CD14-positive monocyte (primary cell): ENCODE measurements around the gene ZNF780B. TPM values are rescaled to one million over a fixed set of nuclear protein-coding genes. Genes with fewer than 3 reads are reported as not detected.
"Not testable (repeated sequence)": the region's sequence is repeated elsewhere in the genome, so short reads cannot be mapped to it uniquely, and the experiment has no call there.

Experiments
- DNase-seq, 3 donors: peaks; one replicate each; pipeline ENCODE4 v3.0.0-alpha.2; 2011 to 2022
- H2AFZ ChIP-seq: 2 replicates; pipeline ENCODE4 v1.6.0; 2012; ENCODE audit warnings: mild to moderate bottlenecking, low read depth, low read length, inconsistent platforms; ENCODE audit not compliant: insufficient read depth, poor library complexity, severe bottlenecking
- H3K27ac ChIP-seq, 2 donors: 1 replicate in 1 of 2; 2 replicates in 1 of 2; pipeline ENCODE4 v1.5.1; 2012 to 2013; ENCODE audit warnings: low read length in 2 of 2, control low read depth in 1 of 2, inconsistent platforms in 1 of 2, low read depth in 1 of 2, mild to moderate bottlenecking in 1 of 2
- H3K27me3 ChIP-seq, 2 donors: one replicate each; pipeline versions ENCODE4 v1.6.0 to v1.6.1; 2011 to 2013; ENCODE audit warnings: low read length in 2 of 2; ENCODE audit not compliant: control insufficient read depth in 2 of 2, insufficient read depth in 2 of 2
- H3K36me3 ChIP-seq, 2 donors: replicated peaks in 1 of 2; 1 replicate in 1 of 2; 2 replicates in 1 of 2; pipeline versions ENCODE4 v1.5.1 to v1.6.1; 2012 to 2013; ENCODE audit warnings: low read length in 2 of 2, control low read depth in 1 of 2, inconsistent platforms in 1 of 2, mild to moderate bottlenecking in 1 of 2; ENCODE audit not compliant: insufficient read depth in 2 of 2, control insufficient read depth in 1 of 2
- H3K4me1 ChIP-seq, 2 donors: 1 replicate in 1 of 2; 2 replicates in 1 of 2; pipeline versions ENCODE4 v1.5.1 to v1.6.1; 2012 to 2013; ENCODE audit warnings: low read length in 2 of 2, control low read depth in 1 of 2, inconsistent platforms in 1 of 2, mild to moderate bottlenecking in 1 of 2, moderate library complexity in 1 of 2; ENCODE audit not compliant: insufficient read depth in 2 of 2, control insufficient read depth in 1 of 2
- H3K4me2 ChIP-seq: replicated peaks from 2 replicates; pipeline ENCODE3; 2012; ENCODE audit warnings: low read length, moderate library complexity, mild to moderate bottlenecking; ENCODE audit not compliant: poor library complexity, severe bottlenecking; ENCODE audit errors: extremely low read depth
- H3K4me3 ChIP-seq, 3 experiments: fragments of 200-600 bp in 1 of 3; sonication (generic) in 1 of 3; replicated peaks in 1 of 3; 1 replicate in 2 of 3; 2 replicates in 1 of 3; pipeline ENCODE4 v1.5.1; 2011 to 2013; ENCODE audit warnings: low read length in 3 of 3, mild to moderate bottlenecking in 3 of 3, control low read depth in 2 of 3, low read depth in 2 of 3, inconsistent platforms in 1 of 3, moderate library complexity in 1 of 3
- H3K79me2 ChIP-seq: 2 replicates; pipeline ENCODE4 v1.6.0; 2012; ENCODE audit warnings: mild to moderate bottlenecking, control low read depth, inconsistent platforms, low read length, moderate library complexity; ENCODE audit not compliant: insufficient read depth
- H3K9ac ChIP-seq: 2 replicates; pipeline ENCODE4 v1.6.0; 2017; ENCODE audit warnings: low read length, mild to moderate bottlenecking; ENCODE audit not compliant: insufficient read depth, poor library complexity, severe bottlenecking
- H3K9me3 ChIP-seq, 2 donors: replicated peaks in 1 of 2; 1 replicate in 1 of 2; 2 replicates in 1 of 2; pipeline versions ENCODE4 v1.5.1 to v1.6.1; 2012 to 2013; ENCODE audit warnings: low read length in 2 of 2, control low read depth in 1 of 2; ENCODE audit not compliant: control insufficient read depth in 1 of 2, insufficient read depth in 1 of 2
- H4K20me1 ChIP-seq: 2 replicates; pipeline ENCODE4 v1.6.0; 2012; ENCODE audit warnings: mild to moderate bottlenecking, low read length, control low read depth, moderate library complexity; ENCODE audit not compliant: insufficient read depth
- H3K27ac Mint-ChIP-seq, 7 donors: one replicate each; pipeline ENCODE4 v1.8.0; 2020; ENCODE audit warnings: mild to moderate bottlenecking in 7 of 7, mixed read lengths in 7 of 7, moderate library complexity in 6 of 7, inconsistent platforms in 2 of 7
- H3K27me3 Mint-ChIP-seq, 3 donors: one replicate each; pipeline ENCODE4 v1.8.0; 2021 to 2022; ENCODE audit warnings: low read depth in 3 of 3, mild to moderate bottlenecking in 3 of 3, mixed read lengths in 3 of 3, moderate library complexity in 3 of 3, inconsistent platforms in 1 of 3
- H3K36me3 Mint-ChIP-seq, 2 donors: one replicate each; pipeline ENCODE4 v1.8.0; 2020; ENCODE audit warnings: mixed read lengths in 2 of 2, inconsistent platforms in 1 of 2, mild to moderate bottlenecking in 1 of 2
- H3K4me1 Mint-ChIP-seq: one replicate; pipeline ENCODE4 v1.8.0; 2020; ENCODE audit warnings: mild to moderate bottlenecking, mixed read lengths
- H3K4me3 Mint-ChIP-seq, 2 donors: one replicate each; pipeline ENCODE4 v1.8.0; 2020; ENCODE audit warnings: mild to moderate bottlenecking in 2 of 2, mixed read lengths in 2 of 2, moderate library complexity in 1 of 2
- H3K9me3 Mint-ChIP-seq, 7 donors: one replicate each; pipeline ENCODE4 v1.8.0; 2020 to 2022; ENCODE audit warnings: mixed read lengths in 7 of 7, mild to moderate bottlenecking in 6 of 7, moderate library complexity in 6 of 7, inconsistent platforms in 2 of 7
- CTCF ChIP-seq: fragments of 200-600 bp; IDR thresholded peaks from one replicate; pipeline ENCODE4 v1.8.0; 2022; ENCODE audit warnings: antibody characterized with exemption, mild to moderate bottlenecking
- WGBS: methylation state at CpG from one replicate; pipeline ENCODE4 v1.1.5; 2013; ENCODE audit warnings: missing lambda C conversion rate; ENCODE audit not compliant: insufficient coverage; 5-methylcytosine and 5-hydroxymethylcytosine counted together
- intact Hi-C, 2 donors: fragments of 100-400 bp; cut with micrococcal nuclease; formaldehyde crosslinking; loops; one replicate each; pipeline versions ENCODE4 v1.15.0 to v1.15.1; 2023
- polyA plus RNA-seq, 3 donors: library from polyadenylated mRNA; depleted of rRNA in 1 of 3; unstranded in 2 of 3; stranded (reverse) in 1 of 3; fragments of 300-500 nt in 2 of 3; fragments of >200 nt in 1 of 3; fragmentation: Illumina TruSeq in 2 of 3; gene quantifications; 1 replicate in 2 of 3; 2 replicates in 1 of 3; pipeline ENCODE4 v1.2.3, GENCODE V29; 2012 to 2021

ZNF780B gene
- polyA plus RNA-seq, 3 donors = 2.0 to 3.3 (median 3.1) TPM

GRCh38 chr19:40054632-40055031 lies 1.4 kb downstream of the ZNF780B start:
- H4K20me1 ChIP-seq = no peaks in the 10 kb centered on the region
- H3K36me3 ChIP-seq = peaks cover 4 to 12% of the 10 kb centered on the region in 2 donors
- peaks cover 9 to 15% of the 10 kb centered on the region in 2 donors for H3K4me1 ChIP-seq
- peaks cover 0 to 13% of the 10 kb centered on the region in 2 donors for H3K27me3 ChIP-seq
- Mint-ChIP-seq H3K4me1 (peaks cover 33% of the 10 kb centered on the region), H3K4me3 (no peak overlapping the region), H3K36me3 (peaks cover 12 to 20% of the 10 kb centered on the region in 2 donors), H3K9me3 (peaks cover 15 to 29% (median 21%) of the 10 kb centered on the region in 7 donors), H3K27ac (no peak overlapping the region), H3K27me3 (peaks cover 3 to 14% (median 5%) of the 10 kb centered on the region in 3 donors)
- no peak for TF ChIP-seq CTCF
- H3K4me3 ChIP-seq = peak overlapping the region in 1 of 3 experiments; percentile 93
- H3K27ac ChIP-seq = no peak overlapping the region
- H2AFZ ChIP-seq = no peak overlapping the region
- H3K9ac ChIP-seq = no peak overlapping the region
- H3K79me2 ChIP-seq = peaks cover 38% of the 10 kb centered on the region
- peaks cover 8 to 23% of the 10 kb centered on the region in 2 donors for H3K9me3 ChIP-seq
- no peak for DNase-seq
- 100% methylated on average over 8 of the region's 9 CpGs for WGBS
- intact Hi-C loops = no loop called here
- peak overlapping the region; percentile 76 for H3K4me2 ChIP-seq

- Mint-ChIP-seq H3K27me3 (peaks cover under 1 to 6% (median 2%) of the 10 kb centered on the region in 3 donors), H3K27ac (no peak overlapping the region), H3K9me3 (peaks cover 14 to 25% (median 18%) of the 10 kb centered on the region in 7 donors), H3K4me1 (peaks cover 33% of the 10 kb centered on the region), H3K36me3 (peaks cover 20 to 30% of the 10 kb centered on the region in 2 donors), H3K4me3 (no peak overlapping the region)
- intact Hi-C loops = no loop called here
- no peak overlapping the region for H3K9ac ChIP-seq
- peaks cover 9 to 15% of the 10 kb centered on the region in 2 donors for H3K4me1 ChIP-seq
- H3K79me2 ChIP-seq = peaks cover 42% of the 10 kb centered on the region
- no peak overlapping the region for H3K27ac ChIP-seq
- DNase-seq = no peak
- peaks cover 13 to 24% of the 10 kb centered on the region in 2 donors for H3K36me3 ChIP-seq
- H3K4me3 ChIP-seq = no peak overlapping the region
- no peak for TF ChIP-seq CTCF
- H4K20me1 ChIP-seq = no peaks in the 10 kb centered on the region
- 92% methylated on average over 2 of the region's 2 CpGs for WGBS
- no peak overlapping the region for H2AFZ ChIP-seq
- H3K4me2 ChIP-seq = no peak overlapping the region
- peaks cover 0 to 7% of the 10 kb centered on the region in 2 donors for H3K27me3 ChIP-seq
- H3K9me3 ChIP-seq = peaks cover 16 to 20% of the 10 kb centered on the region in 2 donors
Measured at GRCh38 chr19:40053491-40053890, 2.5 kb downstream of the ZNF780B start.

- H3K27ac Mint-ChIP-seq, intact Hi-C loops, H3K27me3 Mint-ChIP-seq, H3K4me3 ChIP-seq, H2AFZ ChIP-seq, H3K27ac ChIP-seq, H3K4me3 Mint-ChIP-seq, H3K4me1 ChIP-seq, H3K9ac ChIP-seq, H3K4me2 ChIP-seq, H4K20me1 ChIP-seq, H3K4me1 Mint-ChIP-seq, H3K79me2 ChIP-seq, H3K27me3 ChIP-seq, DNase-seq: not testable (repeated sequence)
- H3K9me3 ChIP-seq = peaks cover 29 to 48% of the 10 kb centered on the region in 2 donors
- peaks cover 32 to 36% of the 10 kb centered on the region in 2 donors for H3K36me3 ChIP-seq
- H3K9me3 Mint-ChIP-seq = peaks cover 43 to 75% (median 66%) of the 10 kb centered on the region in 7 donors
- peaks cover 36 to 44% of the 10 kb centered on the region in 2 donors for H3K36me3 Mint-ChIP-seq
- WGBS = no CpG with 5 or more reads among the region's 1 CpG
Measured at GRCh38 chr19:40041718-40042117, 14.3 kb downstream of the ZNF780B start.
